Heart right ventricle (tissue), 16 donors: ENCODE data around the gene FRMD8. TPM values are rescaled to one million over a fixed set of nuclear protein-coding genes. Genes with fewer than 3 reads are reported as not detected.
A peak's percentile ranks its signal among the peaks of the same experiment; 100 is the strongest.

Source experiments
- ATAC-seq, 8 donors: fragments of 200-7000 bp; cut with Tn5 transposase; one replicate each; pipeline ENCODE4 v1.9.1; 2020; ENCODE audit warnings: mild to moderate bottlenecking in 8 of 8, moderate library complexity in 8 of 8, moderate number of reproducible peaks in 1 of 8
- DNase-seq, 2 donors: peaks; one replicate each; pipeline ENCODE4 v3.0.0-alpha.2; 2020
- H3K27ac ChIP-seq, 10 donors: fragments of 200-600 bp; sonication (generic) in 2 of 10; one replicate each; pipeline versions ENCODE4 v1.5.0 to v1.8.0; 2020 to 2022; ENCODE audit warnings: mild to moderate bottlenecking in 3 of 10
- H3K27me3 ChIP-seq, 7 donors: fragments of 200-600 bp; one replicate each; pipeline ENCODE4 v1.8.0; 2021 to 2022; ENCODE audit warnings: mild to moderate bottlenecking in 2 of 7
- H3K36me3 ChIP-seq, 9 donors: fragments of 200-600 bp; sonication (generic) in 1 of 9; one replicate each; pipeline versions ENCODE4 v1.5.0 to v1.8.0; 2020 to 2022; ENCODE audit warnings: mild to moderate bottlenecking in 2 of 9
- H3K4me1 ChIP-seq, 9 donors: fragments of 200-600 bp; sonication (generic) in 1 of 9; one replicate each; pipeline versions ENCODE4 v1.5.0 to v1.8.0; 2020 to 2022; ENCODE audit warnings: mild to moderate bottlenecking in 4 of 9
- H3K4me3 ChIP-seq, 10 donors: fragments of 200-600 bp; sonication (generic) in 2 of 10; one replicate each; pipeline versions ENCODE4 v1.5.0 to v1.8.0; 2020 to 2022; ENCODE audit warnings: mild to moderate bottlenecking in 7 of 10, moderate library complexity in 2 of 10
- H3K9me3 ChIP-seq, 11 donors: fragments of 200-600 bp in 10 of 11; sonication (generic) in 2 of 11; one replicate each; pipeline versions ENCODE4 v1.5.0 to v1.8.0; 2013 to 2022; ENCODE audit warnings: mild to moderate bottlenecking in 2 of 11, control low read depth in 1 of 11, moderate library complexity in 1 of 11
- CTCF ChIP-seq, 9 donors: fragments of 200-600 bp; sonication (generic) in 2 of 9; IDR thresholded peaks; one replicate each; pipeline versions ENCODE4 v1.5.0 to v1.8.0; 2021 to 2022; ENCODE audit warnings: antibody characterized with exemption in 9 of 9, mild to moderate bottlenecking in 5 of 9, moderate library complexity in 1 of 9
- WGBS, 2 donors: extraction: QIAGEN DNeasy Blood & Tissue Kit; methylation state at CpG; one replicate each; pipeline ENCODE4 v1.1.7; 2013; ENCODE audit warnings: inconsistent platforms in 1 of 2; 5-methylcytosine and 5-hydroxymethylcytosine counted together
- intact Hi-C, 10 donors: fragments of 100-400 bp; cut with DNase I; formaldehyde crosslinking; loops; one replicate each; pipeline versions ENCODE4 v1.11.1 to v1.14.2; 2022
- polyA plus RNA-seq, 2 donors: library from polyadenylated mRNA; stranded (reverse); fragments of 200-250 nt; gene quantifications; one replicate each; pipeline ENCODE4 v1.2.3, GENCODE V29; 2013
- total RNA-seq, 10 donors: library from RNA; stranded (reverse); fragmentation: NEBNext Ultra II Directional in 3 of 10; extraction: Animal tissue kit (Norgen Biotek cat#: 25700) in 3 of 10; gene quantifications; one replicate each; pipeline versions ENCODE4 v1.2.1 to v1.2.4, GENCODE V29; 2021 to 2023
- donor health status: Arrhythmogenic right ventricular cardiomyopathy.
- donor health status: ischemic (EF 13 %, LVEDD 7.1; RV severe dilation, severe dysfunction).
- donor health status: healthy with polysubstance abuse.
- donor health status: DM: no; HTN: yes; CAD: no.
- donor health status: DM: no; HTN: no; CAD: no.
- donor health status: ischemic (EF 25% LVEDD 6.9; RV normal size, moderate dysfunction).
- donor health status: ischemic (EF 25% LVEDD 5.7; RV mildly dilated, moderate dysfunction).
- donor health status: healthy.
- donor health status: DM: yes; HTN: yes; CAD: no.
- donor health status: Ischemic cardiomyopathy.
- donor health status: ischemic (EF 35%, LVEDD 5.7; RV mildly dilated, moderate dysfunction).
- donor health status: nonischemic (EF 11% LVEDD 7.7; RV severe dilation, severe dysfunction).
- donor health status: DM: yes; HTN: yes; CAD: no.
- donor health status: PGD.
- donor health status: ischemic (EF 29% LVEDD 5.4; RV normal size, mild dysfunction).
- donor health status: nonischemic (EF 23%, LVEDD 6.1; RV moderate dilation, normal function).

Gene FRMD8
- total and polyA plus RNA-seq, 12 donors: 6.0 to 16.9 (median 12.1) TPM

GRCh38 chr11:65416341-65416824 lies 29.9 kb downstream of the FRMD8 start:
- Histone ChIP-seq H3K4me1 (peaks cover 38 to 81% (median 71%) of the 10 kb centered on the region in 9 donors), H3K27me3 (no peaks in the 10 kb centered on the region), H3K4me3 (peak overlapping the region; percentile 23 to 95 (median 74)), H3K36me3 (peaks cover 0 to 28% (median 2%) of the 10 kb centered on the region in 9 donors), H3K27ac (peak overlapping the region; percentile 99 to 100 (median 100)), H3K9me3 (no peaks in the 10 kb centered on the region)
- peak; percentile 30 to 53 (median 48) for ATAC-seq
- TF ChIP-seq CTCF (IDR thresholded peaks at IDR 0.05): peak in 8 of 9 donors; percentile 94 to 99 (median 98)
- DNase-seq: peak; percentile 93 to 96
- intact Hi-C loops: loop anchor here (1.0 to 10.0 kb wide), 12 partner anchors 16 to 94 kb away; partner anchors contain the start of gene SLC25A45 (in 6 of the 10)
- WGBS, 2 donors: 3% methylated on average over 18 of the region's 18 CpGs

DNA sequence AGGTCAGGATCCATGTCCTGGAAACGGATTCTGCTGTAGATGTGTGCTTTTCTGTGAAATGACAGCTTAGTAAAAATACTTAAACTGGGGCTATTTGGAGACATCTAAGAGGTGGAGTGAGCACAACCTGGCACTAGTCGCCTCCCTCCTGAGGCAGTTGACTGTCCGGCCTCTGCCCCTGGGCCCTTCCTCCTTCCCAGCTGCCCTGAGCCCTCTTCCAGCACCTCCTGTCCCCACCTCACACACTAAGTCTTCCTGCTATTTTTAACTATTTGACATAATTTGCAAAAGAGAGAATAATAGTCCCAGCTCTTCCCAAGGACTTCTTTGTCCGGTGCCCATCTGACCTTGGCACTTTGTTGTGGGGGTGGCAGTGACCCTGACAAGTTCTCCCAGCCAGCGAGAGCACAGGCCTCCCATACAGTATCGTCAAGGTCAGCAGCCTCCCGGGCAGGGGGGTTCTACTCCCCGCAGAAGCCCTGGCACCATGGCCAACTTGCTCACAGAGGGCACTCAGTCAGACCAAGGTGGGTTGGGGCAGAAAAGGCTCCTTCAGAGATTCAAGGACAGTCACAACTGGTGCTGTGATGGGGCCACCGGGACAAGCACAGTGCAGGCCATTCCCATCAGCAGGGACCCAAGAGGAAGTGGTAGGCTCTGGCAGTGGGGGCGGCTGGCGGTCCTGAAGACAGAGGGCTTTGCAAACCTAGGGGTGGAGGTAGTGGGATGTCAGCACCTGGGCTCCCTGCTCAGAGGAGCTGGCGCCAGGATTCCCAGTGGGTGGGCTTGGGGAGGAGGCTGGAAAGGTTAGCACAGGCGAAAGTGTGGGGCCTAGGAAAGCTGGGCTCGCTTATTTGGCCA lies 30.6 kb downstream of the FRMD8 start:
- Histone ChIP-seq H3K27me3 (no peaks in the 10 kb centered on the region), H3K4me1 (peaks cover 38 to 83% (median 76%) of the 10 kb centered on the region in 9 donors), H3K36me3 (peaks cover 0 to 21% (median 0%) of the 10 kb centered on the region in 9 donors), H3K27ac (peak overlapping the region; percentile 99 to 100 (median 100)), H3K9me3 (no peaks in the 10 kb centered on the region), H3K4me3 (peak overlapping the region; percentile 23 to 95 (median 74))
- no peak for ATAC-seq
- TF ChIP-seq CTCF (IDR thresholded peaks at IDR 0.05): no peak
- intact Hi-C loops: loop anchor here (1.0 to 10.0 kb wide), 12 partner anchors 16 to 94 kb away; partner anchors contain the start of gene SLC25A45 (in 6 of the 10)
- DNase-seq: peak; percentile 45 to 58
- 15 to 18% methylated on average over 14 of the region's 14 CpGs for WGBS, 2 donors

GRCh38 chr11:65417702-65418430 lies 31.4 kb downstream of the FRMD8 start:
- ATAC-seq: peak; percentile 4 to 37 (median 30)
- intact Hi-C loops: loop anchor here (2.0 to 10.0 kb wide), 14 partner anchors 15 to 93 kb away; partner anchors contain the start of genes SLC25A45 (in 7 of the 10) and MALAT1 (in 1 of the 10)
- no peak for TF ChIP-seq CTCF (IDR thresholded peaks at IDR 0.05)

DNA sequence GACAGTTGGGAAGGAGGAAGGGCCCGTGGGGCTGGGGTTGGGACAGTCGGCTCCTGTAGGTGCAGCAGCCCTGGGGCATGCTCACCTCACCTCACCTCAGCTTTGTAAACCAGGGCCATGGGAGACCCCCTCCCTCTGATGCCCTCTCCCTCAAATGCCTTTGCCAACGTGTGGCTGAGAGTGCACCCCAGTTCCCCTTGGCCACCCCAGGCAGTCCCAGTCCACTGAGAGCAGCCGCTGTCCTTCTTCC lies 31.9 kb downstream of the FRMD8 start:
- H3K27ac ChIP-seq: peak overlapping the region; percentile 99 to 100 (median 100)
- DNase-seq (peak in 1 of 2 donors; percentile 75), ATAC-seq (no peak)
- no peaks in the 10 kb centered on the region for H3K9me3 ChIP-seq
- H3K4me1 ChIP-seq: peaks cover 38 to 70% (median 66%) of the 10 kb centered on the region in 9 donors
- TF ChIP-seq CTCF (IDR thresholded peaks at IDR 0.05): no peak
- intact Hi-C loops: loop anchor here (2.0 to 10.0 kb wide), 10 partner anchors 36 to 89 kb away; partner anchors contain the start of genes SLC25A45 (in 4 of the 10) and MALAT1 (in 1 of the 10)
- WGBS, 2 donors: 0 to 1% methylated on average over 3 to 4 of the region's 4 CpGs
- H3K4me3 ChIP-seq: peak overlapping the region in 9 of 10 donors; percentile 30 to 95 (median 81)
- no peaks in the 10 kb centered on the region for H3K27me3 ChIP-seq
- peaks cover 0 to 11% (median 0%) of the 10 kb centered on the region in 9 donors for H3K36me3 ChIP-seq

More at GRCh38 chr11:65417702-65418430, 31.4 kb downstream of the FRMD8 start:
- WGBS, 2 donors: 5% methylated on average over 19 of the region's 19 CpGs
- peak in 1 of 2 donors; percentile 65 for DNase-seq
- Histone ChIP-seq H3K4me3 (peak overlapping the region in 9 of 10 donors; percentile 30 to 95 (median 81)), H3K27ac (peak overlapping the region; percentile 99 to 100 (median 100)), H3K36me3 (peaks cover 0 to 13% (median 0%) of the 10 kb centered on the region in 9 donors), H3K4me1 (peaks cover 38 to 75% (median 69%) of the 10 kb centered on the region in 9 donors), H3K9me3 (no peaks in the 10 kb centered on the region), H3K27me3 (no peaks in the 10 kb centered on the region)
